Measurements from ENCODE around the gene ZHX3.
A peak's percentile ranks its signal among the peaks of the same experiment; 100 is the strongest.

Gene ZHX3

GRCh38 chr20:41317546-41318270 is at the start of gene ZHX3:
TSS of gene ZHX3 (minus strand) at chr20:41317731. CDS start at chr20:41204916, 112,815 bp downstream.
- Mint-ChIP-seq H3K27ac (peak within 1 kb of the TSS; percentile 88), H3K27me3 (no peaks in the 10 kb centered on the region), H3K9me3 (ENCODE audit: low read depth) (no peaks in the 10 kb centered on the region), H3K4me1 (ENCODE audit: low read depth) (peaks cover 23% of the 10 kb centered on the region), H3K4me3 (peak within 1 kb of the TSS; percentile 91), H3K36me3 (no peaks in the 10 kb centered on the region)

GRCh38 chr20:41367393-41367695 is 49.8 kb upstream of the ZHX3 start:
- peaks cover 28% of the 10 kb centered on the region for H3K27me3 Mint-ChIP-seq
- no peak overlapping the region for H3K27ac Mint-ChIP-seq
- H3K9me3 Mint-ChIP-seq (ENCODE audit: low read depth), result peaks cover 5% of the 10 kb centered on the region
- H3K36me3 Mint-ChIP-seq, result peaks cover 2% of the 10 kb centered on the region
- peak overlapping the region; percentile 72 for H3K4me3 Mint-ChIP-seq
- peaks cover 8% of the 10 kb centered on the region for H3K4me1 Mint-ChIP-seq (ENCODE audit: low read depth)

- H3K4me3 Mint-ChIP-seq, result peak within 1 kb of the TSS; percentile 72
- peaks cover 5% of the 10 kb centered on the region for H3K9me3 Mint-ChIP-seq (ENCODE audit: low read depth)
- no peak within 1 kb of the TSS for H3K27ac Mint-ChIP-seq
- H3K27me3 Mint-ChIP-seq, result peaks cover 28% of the 10 kb centered on the region
- H3K36me3 Mint-ChIP-seq, result no peaks in the 10 kb centered on the region
- peaks cover 8% of the 10 kb centered on the region for H3K4me1 Mint-ChIP-seq (ENCODE audit: low read depth)
Measured at GRCh38 chr20:41366546-41367392, 49.2 kb upstream of the ZHX3 start, which contains the start of gene EMILIN3. TSS of gene EMILIN3 (minus strand) at chr20:41366818. CDS start at chr20:41366634, 184 bp downstream.

DNA sequence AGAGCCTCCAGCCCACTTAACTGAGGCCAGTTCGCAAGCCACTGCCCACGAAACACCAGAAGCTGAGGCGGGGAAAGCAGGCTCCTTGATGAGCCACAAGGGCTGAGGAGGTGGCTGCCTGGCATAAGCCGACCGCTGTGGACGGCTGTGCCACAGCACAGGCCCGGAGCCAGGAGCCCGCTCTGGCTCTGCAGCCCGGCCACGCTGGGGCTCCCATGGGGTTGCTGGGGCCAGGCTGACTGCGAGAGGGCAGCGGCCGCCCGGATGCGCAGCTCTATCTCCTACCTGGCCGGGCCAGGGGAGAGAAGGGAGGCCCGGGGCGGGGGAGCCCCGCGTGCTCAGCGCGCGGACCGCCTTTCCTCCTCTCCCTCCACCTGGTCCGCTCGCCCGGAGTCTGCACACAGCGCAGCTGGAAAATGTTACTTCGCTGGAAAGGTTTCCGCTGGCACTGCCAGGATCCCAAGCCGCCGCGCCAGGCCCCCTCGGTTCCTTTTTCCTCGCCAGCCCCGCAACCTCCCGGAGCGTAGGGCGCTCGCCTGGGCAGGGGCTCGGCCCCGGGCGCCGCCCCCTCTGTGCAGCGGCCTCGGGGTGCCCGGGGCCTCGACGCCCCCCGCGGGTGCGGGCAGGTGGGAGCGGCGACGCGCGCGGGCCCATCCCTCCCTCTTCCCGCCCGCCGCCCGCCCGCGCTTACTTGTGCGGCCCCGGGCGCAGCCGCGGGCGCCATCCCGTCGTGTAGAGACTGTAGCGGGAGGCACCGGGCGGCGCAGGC is 48.4 kb upstream of the ZHX3 start:
- Mint-ChIP-seq H3K36me3 (no peaks in the 10 kb centered on the region), H3K9me3 (ENCODE audit: low read depth) (no peaks in the 10 kb centered on the region), H3K27me3 (peaks cover 25% of the 10 kb centered on the region), H3K27ac (no peak overlapping the region), H3K4me3 (peak overlapping the region; percentile 46), H3K4me1 (ENCODE audit: low read depth) (peaks cover 8% of the 10 kb centered on the region)

GRCh38 chr20:41364967-41365765 is 47.6 kb upstream of the ZHX3 start:
- Mint-ChIP-seq H3K36me3 (no peaks in the 10 kb centered on the region), H3K27ac (no peak overlapping the region), H3K4me1 (ENCODE audit: low read depth) (peaks cover 8% of the 10 kb centered on the region), H3K27me3 (peaks cover 25% of the 10 kb centered on the region), H3K9me3 (ENCODE audit: low read depth) (no peaks in the 10 kb centered on the region), H3K4me3 (peak overlapping the region; percentile 46)

GRCh38 chr20:41364236-41364855 is 46.8 kb upstream of the ZHX3 start:
- Mint-ChIP-seq H3K4me1 (ENCODE audit: low read depth) (peaks cover 8% of the 10 kb centered on the region), H3K36me3 (no peaks in the 10 kb centered on the region), H3K27me3 (peaks cover 21% of the 10 kb centered on the region), H3K9me3 (ENCODE audit: low read depth) (no peaks in the 10 kb centered on the region), H3K4me3 (no peak overlapping the region), H3K27ac (no peak overlapping the region)

DNA sequence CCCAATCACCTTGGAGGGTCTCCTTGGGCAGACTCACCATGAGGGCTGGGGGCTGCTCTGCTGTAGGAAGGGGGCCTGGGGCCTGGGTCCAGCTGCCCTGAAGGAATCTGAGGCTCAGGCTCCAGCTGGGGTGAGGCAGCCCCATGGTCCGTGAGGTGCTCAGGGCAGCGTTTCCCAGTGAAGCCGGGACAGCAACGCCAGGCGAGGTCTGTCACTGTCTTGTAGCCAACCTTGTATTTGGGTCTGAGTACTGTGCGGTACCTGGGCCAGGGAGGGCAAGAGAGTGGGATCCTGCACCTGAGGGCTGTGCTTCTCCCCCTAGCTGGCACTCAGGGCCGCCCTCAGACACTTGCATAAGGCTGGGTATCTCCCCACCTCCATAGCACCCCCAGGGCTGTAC is 46.1 kb upstream of the ZHX3 start:
- Mint-ChIP-seq H3K27ac (no peak overlapping the region), H3K4me1 (ENCODE audit: low read depth) (peaks cover 8% of the 10 kb centered on the region), H3K36me3 (no peaks in the 10 kb centered on the region), H3K27me3 (peaks cover 16% of the 10 kb centered on the region), H3K4me3 (no peak overlapping the region), H3K9me3 (ENCODE audit: low read depth) (no peaks in the 10 kb centered on the region)

DNA sequence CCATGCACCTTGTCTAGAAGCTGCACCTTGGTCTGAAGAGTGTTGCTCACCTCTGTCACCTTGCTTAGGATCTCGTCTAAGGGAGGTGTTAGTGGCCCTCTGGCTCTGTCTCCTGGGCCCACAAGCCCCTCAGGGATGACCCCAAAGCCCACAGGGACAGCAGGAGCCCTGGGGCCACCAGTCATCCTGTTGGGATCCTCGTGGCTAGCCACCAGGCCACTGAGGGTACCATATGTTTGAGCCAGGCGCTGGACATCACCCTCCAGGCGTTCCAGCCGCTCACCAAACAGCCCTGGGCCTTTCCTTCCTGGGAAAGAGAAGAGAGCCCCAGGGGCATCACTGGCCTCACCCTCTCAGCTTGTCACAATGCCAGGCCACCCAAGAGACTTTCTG is 45.2 kb upstream of the ZHX3 start:
- Mint-ChIP-seq H3K36me3 (no peaks in the 10 kb centered on the region), H3K27ac (no peak overlapping the region), H3K4me1 (ENCODE audit: low read depth) (peaks cover 8% of the 10 kb centered on the region), H3K4me3 (no peak overlapping the region), H3K27me3 (peaks cover 16% of the 10 kb centered on the region), H3K9me3 (ENCODE audit: low read depth) (no peaks in the 10 kb centered on the region)

DNA sequence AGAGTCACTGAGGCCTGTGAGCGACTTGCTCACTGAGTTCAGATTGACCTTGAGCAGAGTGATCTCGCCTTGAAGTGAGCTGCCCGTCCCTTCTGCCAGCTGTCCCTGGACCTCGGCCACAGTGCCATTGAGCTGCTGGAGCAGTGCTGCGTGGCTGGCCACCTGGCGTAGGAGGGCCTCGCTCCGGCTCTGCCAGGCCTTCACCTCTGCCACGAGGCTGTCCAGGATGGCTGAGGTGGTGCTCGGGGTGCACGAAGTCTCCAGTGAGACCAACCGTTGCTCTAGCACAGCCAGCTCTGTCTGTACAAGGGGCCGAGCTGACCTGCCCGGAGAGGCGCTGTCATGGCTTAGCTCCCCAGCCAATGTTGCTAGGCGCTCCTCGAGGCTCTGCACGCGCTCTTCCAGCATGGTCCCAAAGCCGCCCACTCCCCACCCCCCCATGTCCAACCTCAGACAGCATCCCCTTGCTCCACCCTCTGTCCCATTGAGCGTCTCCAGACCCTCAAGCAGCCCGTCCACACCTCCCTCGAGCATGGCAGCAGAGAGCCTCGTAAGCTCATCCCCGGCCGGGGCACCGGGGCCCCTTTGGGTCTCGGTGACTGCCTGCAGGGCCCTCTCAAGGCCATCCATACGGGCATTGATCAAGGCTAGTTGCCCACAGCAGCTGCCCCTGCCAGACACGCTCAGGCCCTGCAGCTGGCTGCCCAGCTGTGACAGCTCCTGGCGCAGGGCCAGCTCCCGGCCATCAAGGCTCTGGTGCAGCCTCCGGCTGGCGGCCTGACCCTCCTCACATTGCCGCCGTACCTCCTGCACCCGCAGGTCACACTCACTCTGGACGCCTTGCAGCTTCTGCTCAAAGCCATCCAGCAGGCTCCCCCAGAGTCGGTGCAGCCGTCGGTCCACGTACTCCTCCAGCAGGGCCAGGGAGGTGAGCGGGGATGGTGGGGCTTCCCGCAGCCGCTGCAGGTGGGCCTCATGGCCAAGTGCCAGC is 44.5 kb upstream of the ZHX3 start:
- H3K27me3 Mint-ChIP-seq, result peaks cover 10% of the 10 kb centered on the region
- H3K36me3 Mint-ChIP-seq, result no peaks in the 10 kb centered on the region
- H3K9me3 Mint-ChIP-seq (ENCODE audit: low read depth), result no peaks in the 10 kb centered on the region
- peaks cover 3% of the 10 kb centered on the region for H3K4me1 Mint-ChIP-seq (ENCODE audit: low read depth)
- no peak overlapping the region for H3K27ac Mint-ChIP-seq
- no peak overlapping the region for H3K4me3 Mint-ChIP-seq

DNA sequence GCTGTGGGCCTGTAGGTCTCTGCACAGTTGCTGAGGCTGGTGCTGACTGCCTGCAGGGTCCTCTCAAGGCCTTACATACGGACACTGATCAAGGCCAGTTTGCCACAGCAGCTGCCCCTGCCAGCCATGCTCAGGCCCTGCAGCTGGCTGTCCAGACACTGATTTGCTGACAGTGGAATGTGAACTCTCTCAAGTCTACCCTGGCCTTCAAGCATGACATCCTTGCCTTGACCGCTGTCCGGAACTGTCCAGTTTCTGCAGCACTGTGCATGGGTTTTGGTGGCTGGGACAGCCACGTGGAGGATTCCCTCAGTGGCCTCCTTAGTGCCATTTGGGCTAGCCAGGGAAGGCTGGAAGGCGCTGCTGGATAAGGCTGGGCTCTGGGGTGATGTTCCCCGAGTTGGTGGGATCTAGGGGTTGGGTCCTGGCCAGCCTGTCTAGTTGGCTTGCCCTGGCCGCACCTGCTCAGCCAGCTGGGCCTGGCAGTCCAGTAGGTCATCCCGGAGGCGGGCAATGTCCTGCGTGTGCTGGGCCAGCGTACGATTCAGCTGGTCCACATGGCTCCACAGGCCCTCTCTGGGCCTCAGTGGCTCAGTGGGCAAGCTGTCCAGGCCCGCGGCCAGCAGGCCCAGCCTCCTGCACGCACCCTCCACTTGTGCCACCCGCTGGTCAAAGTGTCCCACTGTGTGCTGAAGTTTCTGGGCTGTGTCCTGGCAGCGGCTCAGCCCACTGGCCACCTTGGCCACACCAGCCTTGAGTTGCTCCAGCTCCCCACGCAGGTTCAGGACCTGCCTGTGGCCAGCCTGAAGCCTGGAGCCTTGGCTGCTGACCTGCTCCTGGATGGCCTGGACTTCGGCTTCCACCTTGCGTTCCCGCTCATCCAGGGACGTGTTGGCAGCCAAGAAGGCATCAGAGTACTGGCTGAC is 43.6 kb upstream of the ZHX3 start:
- H3K4me3 Mint-ChIP-seq, result no peak overlapping the region
- no peaks in the 10 kb centered on the region for H3K9me3 Mint-ChIP-seq (ENCODE audit: low read depth)
- peaks cover 10% of the 10 kb centered on the region for H3K27me3 Mint-ChIP-seq
- H3K36me3 Mint-ChIP-seq, result no peaks in the 10 kb centered on the region
- peaks cover 3% of the 10 kb centered on the region for H3K4me1 Mint-ChIP-seq (ENCODE audit: low read depth)
- H3K27ac Mint-ChIP-seq, result no peak overlapping the region

DNA sequence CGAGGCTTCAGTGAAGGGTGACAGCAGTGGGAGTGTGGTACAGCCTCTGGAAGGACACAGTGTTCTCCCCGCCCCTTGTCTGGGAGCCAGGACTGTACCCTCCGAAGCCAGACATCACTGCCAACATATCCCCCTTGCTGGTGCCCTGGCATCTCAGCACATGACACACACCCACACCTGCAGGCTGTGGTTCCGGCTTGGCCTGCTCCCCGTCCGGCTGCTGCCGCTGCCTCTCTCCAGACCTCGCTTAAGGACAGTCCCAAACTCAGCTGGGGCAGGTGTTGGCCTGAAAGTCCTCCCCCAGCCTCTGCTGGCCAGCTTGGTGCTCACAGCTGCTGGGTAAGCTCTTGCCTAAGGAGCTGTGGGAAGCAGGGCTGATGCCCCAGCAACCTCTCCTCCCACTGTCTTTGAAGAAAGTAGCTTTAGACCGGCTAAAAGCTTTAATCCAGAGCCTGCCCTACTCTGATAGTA is 42.0 kb upstream of the ZHX3 start:
- no peaks in the 10 kb centered on the region for H3K4me1 Mint-ChIP-seq (ENCODE audit: low read depth)
- no peak overlapping the region for H3K27ac Mint-ChIP-seq
- H3K9me3 Mint-ChIP-seq (ENCODE audit: low read depth), result no peaks in the 10 kb centered on the region
- no peaks in the 10 kb centered on the region for H3K36me3 Mint-ChIP-seq
- peaks cover under 1% of the 10 kb centered on the region for H3K27me3 Mint-ChIP-seq
- H3K4me3 Mint-ChIP-seq, result no peak overlapping the region

- Mint-ChIP-seq H3K4me3 (no peak overlapping the region), H3K4me1 (ENCODE audit: low read depth) (no peaks in the 10 kb centered on the region), H3K27ac (no peak overlapping the region), H3K27me3 (no peaks in the 10 kb centered on the region), H3K36me3 (no peaks in the 10 kb centered on the region), H3K9me3 (ENCODE audit: low read depth) (no peaks in the 10 kb centered on the region)
Measured at GRCh38 chr20:41358717-41359116, 41.2 kb upstream of the ZHX3 start.

Measured in activated naive CD8-positive, alpha-beta T cell (primary cell).